GM19099 (cell line): ENCODE measurements around the gene NR5A2.

Experiments
- POLR2A ChIP-seq: IDR thresholded peaks from 3 replicates; pipeline ENCODE4 v1.6.1; 2011; ENCODE audit warnings: low read depth; ENCODE audit not compliant: insufficient read length; ENCODE audit errors: extremely low read depth

NR5A2 gene

GRCh38 chr1:200128944-200129879 is 101.7 kb downstream of the NR5A2 start:
- TF ChIP-seq POLR2A = no peak

- TF ChIP-seq POLR2A = no peak
These were observed 103.0 kb downstream of the NR5A2 start for GRCh38 chr1:200130552-200130951.

GRCh38 chr1:200131551-200132125 is 104.1 kb downstream of the NR5A2 start:
- no peak for TF ChIP-seq POLR2A

GRCh38 chr1:200133123-200133522 is 105.6 kb downstream of the NR5A2 start:
- no peak for TF ChIP-seq POLR2A

- no peak for TF ChIP-seq POLR2A
These were observed 106.6 kb downstream of the NR5A2 start for GRCh38 chr1:200134116-200134515.

GRCh38 chr1:200136384-200136783 is 108.9 kb downstream of the NR5A2 start:
- no peak for TF ChIP-seq POLR2A

GRCh38 chr1:200139661-200140250 is 112.2 kb downstream of the NR5A2 start:
- no peak for TF ChIP-seq POLR2A

GRCh38 chr1:200143347-200143746 is 115.8 kb downstream of the NR5A2 start:
- no peak for TF ChIP-seq POLR2A

- no peak for TF ChIP-seq POLR2A
These were observed 118.6 kb downstream of the NR5A2 start for GRCh38 chr1:200146100-200146499.

- TF ChIP-seq POLR2A = no peak
These were observed 119.6 kb downstream of the NR5A2 start for GRCh38 chr1:200147094-200147493.

- no peak for TF ChIP-seq POLR2A
These were observed 120.2 kb downstream of the NR5A2 start for GRCh38 chr1:200147742-200148141.

GRCh38 chr1:200150006-200150405 is 122.5 kb downstream of the NR5A2 start:
- TF ChIP-seq POLR2A = no peak

- TF ChIP-seq POLR2A = no peak
These were observed 123.2 kb downstream of the NR5A2 start for GRCh38 chr1:200150721-200151120.

GRCh38 chr1:200152336-200152735 is 124.8 kb downstream of the NR5A2 start:
- TF ChIP-seq POLR2A = no peak

GRCh38 chr1:200153277-200154055 is 126.0 kb downstream of the NR5A2 start:
- no peak for TF ChIP-seq POLR2A
